ENCODE measurements around the gene ELSPBP1. TPM values are rescaled to one million over a fixed set of nuclear protein-coding genes. Genes with fewer than 3 reads are reported as not detected.

The ELSPBP1 gene
- total RNA-seq, 1 experiment from 2014 or later, result not detected

GRCh38 chr19:48020686-48021085 is 26.3 kb downstream of the ELSPBP1 start:
- ChIA-PET CTCF (no interaction called here), POLR2A (no interaction called here)
- Mint-ChIP-seq H3K27ac (ENCODE audit: low read depth, unreplicated experiment) (no peak overlapping the region), H3K27me3 (ENCODE audit: insufficient read depth, unreplicated experiment) (peaks cover 94% of the 10 kb centered on the region), H3K36me3 (ENCODE audit: insufficient read depth, unreplicated experiment) (no peaks in the 10 kb centered on the region), H3K4me3 (ENCODE audit: unreplicated experiment) (no peak overlapping the region), H3K9me3 (ENCODE audit: unreplicated experiment) (no peaks in the 10 kb centered on the region), H3K4me1 (ENCODE audit: insufficient read depth, unreplicated experiment) (no peaks in the 10 kb centered on the region)
- no TSS peak for BruUV-seq (replicated peaks)
- intact Hi-C loops (cut with micrococcal nuclease), result no loop called here
- no peak for DNase-seq (ENCODE audit: unreplicated experiment)
- no peak for TF ChIP-seq CTCF (IDR thresholded peaks at IDR 0.05; ENCODE audit: unreplicated experiment)

GRCh38 chr19:48023011-48023410 is 28.6 kb downstream of the ELSPBP1 start:
- H3K27ac Mint-ChIP-seq (ENCODE audit: low read depth, unreplicated experiment), result no peak overlapping the region
- peaks cover 90% of the 10 kb centered on the region for H3K27me3 Mint-ChIP-seq (ENCODE audit: insufficient read depth, unreplicated experiment)
- no TSS peak for BruUV-seq (replicated peaks)
- no peaks in the 10 kb centered on the region for H3K4me1 Mint-ChIP-seq (ENCODE audit: insufficient read depth, unreplicated experiment)
- POLR2A ChIA-PET, result no interaction called here
- H3K36me3 Mint-ChIP-seq (ENCODE audit: insufficient read depth, unreplicated experiment), result no peaks in the 10 kb centered on the region
- intact Hi-C loops (cut with micrococcal nuclease), result no loop called here
- H3K9me3 Mint-ChIP-seq (ENCODE audit: unreplicated experiment), result no peaks in the 10 kb centered on the region
- no peak overlapping the region for H3K4me3 Mint-ChIP-seq (ENCODE audit: unreplicated experiment)
- DNase-seq (ENCODE audit: unreplicated experiment), result no peak
- TF ChIP-seq CTCF (IDR thresholded peaks at IDR 0.05; ENCODE audit: unreplicated experiment), result no peak
- CTCF ChIA-PET, result interaction anchor here (0.6 kb wide), 1 partner anchor 21 kb away, joined by 3 read pairs; no protein-coding TSS in a partner anchor

GRCh38 chr19:48023518-48023917 is 29.1 kb downstream of the ELSPBP1 start:
- Mint-ChIP-seq H3K36me3 (ENCODE audit: insufficient read depth, unreplicated experiment) (no peaks in the 10 kb centered on the region), H3K27me3 (ENCODE audit: insufficient read depth, unreplicated experiment) (peaks cover 90% of the 10 kb centered on the region), H3K4me3 (ENCODE audit: unreplicated experiment) (no peak overlapping the region), H3K27ac (ENCODE audit: low read depth, unreplicated experiment) (no peak overlapping the region), H3K9me3 (ENCODE audit: unreplicated experiment) (no peaks in the 10 kb centered on the region), H3K4me1 (ENCODE audit: insufficient read depth, unreplicated experiment) (no peaks in the 10 kb centered on the region)
- no TSS peak for BruUV-seq (replicated peaks)
- no peak for DNase-seq (ENCODE audit: unreplicated experiment)
- TF ChIP-seq CTCF (IDR thresholded peaks at IDR 0.05; ENCODE audit: unreplicated experiment), result no peak
- intact Hi-C loops (cut with micrococcal nuclease), result no loop called here
- ChIA-PET CTCF (interaction anchor here (0.6 to 0.7 kb wide), 3 partner anchors 10 to 519 kb away, joined by 3 to 4 read pairs (median 3); no protein-coding TSS in a partner anchor), POLR2A (no interaction called here)

- ChIA-PET CTCF (no interaction called here), POLR2A (no interaction called here)
- no peak for TF ChIP-seq CTCF (IDR thresholded peaks at IDR 0.05; ENCODE audit: unreplicated experiment)
- Mint-ChIP-seq H3K27ac (ENCODE audit: low read depth, unreplicated experiment) (no peak overlapping the region), H3K9me3 (ENCODE audit: unreplicated experiment) (no peaks in the 10 kb centered on the region), H3K4me3 (ENCODE audit: unreplicated experiment) (no peak overlapping the region), H3K27me3 (ENCODE audit: insufficient read depth, unreplicated experiment) (peaks cover 84% of the 10 kb centered on the region), H3K36me3 (ENCODE audit: insufficient read depth, unreplicated experiment) (no peaks in the 10 kb centered on the region), H3K4me1 (ENCODE audit: insufficient read depth, unreplicated experiment) (no peaks in the 10 kb centered on the region)
- BruUV-seq (replicated peaks), result no TSS peak
- intact Hi-C loops (cut with micrococcal nuclease), result no loop called here
- DNase-seq (ENCODE audit: unreplicated experiment), result no peak
These were observed 31.0 kb downstream of the ELSPBP1 start for GRCh38 chr19:48025480-48025879.

All from MCF 10A (cell line).